Peyer's patch (tissue), 4 donors: ENCODE data around the gene POLD1.

Experiments used
- CTCF ChIP-seq, 6 experiments: fragments of 450-650 bp in 4 of 6; fragments of 200-600 bp in 2 of 6; sonication (generic) in 1 of 6; IDR thresholded peaks; one replicate each; pipeline ENCODE4 v1.5.1; 2017 to 2019; ENCODE audit warnings: antibody characterized with exemption in 6 of 6, mild to moderate bottlenecking in 3 of 6, moderate library complexity in 1 of 6
- POLR2A ChIP-seq, 2 donors: fragments of 450-650 bp; IDR thresholded peaks; one replicate each; pipeline ENCODE4 v1.5.1; 2017; ENCODE audit warnings: antibody characterized with exemption in 2 of 2, mild to moderate bottlenecking in 2 of 2, moderate library complexity in 2 of 2

- TF ChIP-seq CTCF (IDR thresholded peaks at IDR 0.05): no peak
- no peak for TF ChIP-seq POLR2A (IDR thresholded peaks at IDR 0.05)
Measured at GRCh38 chr19:50455992-50456391, 71.8 kb downstream of the POLD1 start.
